Common myeloid progenitor, CD34-positive (primary cell): Measurements from ENCODE around the gene UBE4A.
"Not testable (repeated sequence)": the region's sequence is repeated elsewhere in the genome, so short reads cannot be mapped to it uniquely, and the experiment has no call there.

ENCODE experiments used
- CTCF ChIA-PET: fragments of 350-600 bp; sonication (Branson Sonifier 250); formaldehyde crosslinking; loops from one replicate; lab custom pipeline; 2021; ENCODE audit warnings: antibody characterized with exemption; lab: Charles Lee
- POLR2A ChIA-PET: fragments of 350-600 bp; sonication (Branson Sonifier 250); formaldehyde crosslinking; loops from one replicate; lab custom pipeline; 2021; ENCODE audit warnings: antibody characterized with exemption; lab: Charles Lee
- DNase-seq, 3 donors: peaks; one replicate each; pipeline versions ENCODE4 v3.0.0 to v3.0.0-alpha.2; 2013
- H3K27ac ChIP-seq, 2 experiments: 1 replicate in 1 of 2; 2 replicates in 1 of 2; pipeline ENCODE4 v1.7.0; 2013; ENCODE audit warnings: inconsistent platforms in 2 of 2, low read length in 2 of 2, mild to moderate bottlenecking in 2 of 2, low read depth in 1 of 2, moderate library complexity in 1 of 2; ENCODE audit not compliant: severe bottlenecking in 2 of 2, insufficient read depth in 1 of 2, poor library complexity in 1 of 2
- H3K27me3 ChIP-seq, 5 experiments: replicated peaks in 2 of 5; 1 replicate in 3 of 5; 2 replicates in 2 of 5; pipeline versions ENCODE4 v1.6.1 to v1.7.0; 2013; ENCODE audit warnings: low read length in 4 of 5, mild to moderate bottlenecking in 2 of 5, moderate library complexity in 2 of 5, inconsistent platforms in 1 of 5; ENCODE audit not compliant: insufficient read depth in 5 of 5, control insufficient read depth in 4 of 5
- H3K36me3 ChIP-seq, 4 experiments: 1 replicate in 2 of 4; 2 replicates in 2 of 4; pipeline versions ENCODE4 v1.6.1 to v1.7.0; 2013; ENCODE audit warnings: low read length in 3 of 4, control low read depth in 1 of 4, mild to moderate bottlenecking in 1 of 4; ENCODE audit not compliant: control insufficient read depth in 4 of 4, insufficient read depth in 4 of 4
- H3K4me1 ChIP-seq, 4 experiments: 1 replicate in 3 of 4; 2 replicates in 1 of 4; pipeline versions ENCODE4 v1.6.1 to v1.7.1; 2013; ENCODE audit warnings: low read length in 3 of 4, mild to moderate bottlenecking in 3 of 4, control low read depth in 1 of 4, inconsistent platforms in 1 of 4, moderate library complexity in 1 of 4; ENCODE audit not compliant: control insufficient read depth in 4 of 4, insufficient read depth in 4 of 4; ENCODE audit errors: control extremely low read depth in 1 of 4
- H3K4me3 ChIP-seq, 7 experiments: 1 replicate in 4 of 7; 2 replicates in 3 of 7; pipeline versions ENCODE4 v1.5.1 to v1.7.0; 2013; ENCODE audit warnings: mild to moderate bottlenecking in 7 of 7, low read length in 6 of 7, moderate library complexity in 6 of 7, inconsistent platforms in 2 of 7, low read depth in 2 of 7, control low read depth in 1 of 7; ENCODE audit not compliant: insufficient read depth in 4 of 7, control insufficient read depth in 1 of 7; ENCODE audit errors: extremely low read depth in 1 of 7
- H3K9me3 ChIP-seq, 5 experiments: 1 replicate in 4 of 5; 2 replicates in 1 of 5; pipeline versions ENCODE4 v1.6.1 to v1.7.1; 2013; ENCODE audit warnings: low read length in 4 of 5, mild to moderate bottlenecking in 2 of 5, inconsistent platforms in 1 of 5, low read depth in 1 of 5, moderate library complexity in 1 of 5; ENCODE audit not compliant: control insufficient read depth in 4 of 5, insufficient read depth in 2 of 5; ENCODE audit errors: control extremely low read depth in 1 of 5
- WGBS: methylation state at CpG from one replicate; pipeline ENCODE4 v1.1.5; 2013; ENCODE audit not compliant: insufficient coverage; 5-methylcytosine and 5-hydroxymethylcytosine counted together

The UBE4A gene

DNA sequence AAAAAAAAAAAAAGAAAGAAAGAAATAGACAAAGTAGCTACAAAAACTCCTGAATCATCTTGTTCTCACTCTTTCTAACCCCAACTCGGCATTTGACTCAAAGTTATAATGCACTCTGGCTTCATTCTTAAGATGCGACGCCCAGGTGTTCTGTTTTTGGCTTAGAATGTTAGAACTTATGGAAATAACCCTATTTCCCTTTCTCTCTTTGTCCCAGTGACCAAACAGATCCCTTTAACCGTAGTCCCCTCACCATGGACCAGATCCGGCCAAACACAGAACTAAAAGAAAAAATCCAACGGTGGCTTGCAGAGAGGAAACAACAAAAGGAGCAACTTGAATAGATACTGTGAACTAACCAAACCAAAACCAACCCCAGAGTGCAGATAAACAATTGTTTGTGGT lies 36.7 kb downstream of the UBE4A start:
- POLR2A ChIA-PET = no interaction called here
- Histone ChIP-seq H3K4me3 (no peak overlapping the region), H3K36me3 (peaks cover 26 to 54% (median 33%) of the 10 kb centered on the region in 4 experiments), H3K27ac (no peak overlapping the region), H3K27me3 (no peaks in the 10 kb centered on the region), H3K4me1 (peaks cover 2 to 7% (median 4%) of the 10 kb centered on the region in 4 experiments), H3K9me3 (no peaks in the 10 kb centered on the region)
- peak in 2 of 3 donors; percentile 8 to 27 for DNase-seq
- WGBS = 64% methylated on average over 3 of the region's 6 CpGs
- CTCF ChIA-PET = interaction anchor here (0.6 kb wide), 1 partner anchor 69 kb away, joined by 3 read pairs; no protein-coding TSS in a partner anchor

DNA sequence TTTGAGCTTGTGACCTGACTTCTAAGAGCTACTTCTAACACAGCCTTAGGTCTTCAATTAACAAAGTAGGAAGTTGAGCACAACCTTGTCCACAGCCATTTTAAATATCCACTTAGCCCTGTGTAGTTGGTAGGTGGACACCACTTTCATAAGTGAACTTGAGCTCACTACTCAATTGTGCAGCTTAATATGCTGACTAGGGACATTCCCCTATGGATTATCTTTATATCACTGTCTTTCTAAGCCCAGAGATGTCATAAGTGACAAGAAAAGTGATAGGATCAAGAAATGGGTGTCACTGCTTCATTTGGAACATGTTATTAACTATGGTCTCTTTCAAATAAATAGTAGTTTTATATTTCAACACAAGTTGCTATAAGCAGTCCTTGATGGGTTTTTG lies 38.0 kb downstream of the UBE4A start:
- Histone ChIP-seq H3K9me3 (no peaks in the 10 kb centered on the region), H3K4me1 (peaks cover 3 to 14% (median 8%) of the 10 kb centered on the region in 4 experiments), H3K36me3 (peaks cover 20 to 49% (median 28%) of the 10 kb centered on the region in 4 experiments), H3K27ac (no peak overlapping the region), H3K4me3 (no peak overlapping the region), H3K27me3 (no peaks in the 10 kb centered on the region)
- POLR2A ChIA-PET = no interaction called here
- CTCF ChIA-PET = interaction anchor here (0.9 to 1.7 kb wide), 8 partner anchors 9 to 95 kb away, joined by 3 to 6 read pairs (median 4); no protein-coding TSS in a partner anchor
- DNase-seq = no peak

DNA sequence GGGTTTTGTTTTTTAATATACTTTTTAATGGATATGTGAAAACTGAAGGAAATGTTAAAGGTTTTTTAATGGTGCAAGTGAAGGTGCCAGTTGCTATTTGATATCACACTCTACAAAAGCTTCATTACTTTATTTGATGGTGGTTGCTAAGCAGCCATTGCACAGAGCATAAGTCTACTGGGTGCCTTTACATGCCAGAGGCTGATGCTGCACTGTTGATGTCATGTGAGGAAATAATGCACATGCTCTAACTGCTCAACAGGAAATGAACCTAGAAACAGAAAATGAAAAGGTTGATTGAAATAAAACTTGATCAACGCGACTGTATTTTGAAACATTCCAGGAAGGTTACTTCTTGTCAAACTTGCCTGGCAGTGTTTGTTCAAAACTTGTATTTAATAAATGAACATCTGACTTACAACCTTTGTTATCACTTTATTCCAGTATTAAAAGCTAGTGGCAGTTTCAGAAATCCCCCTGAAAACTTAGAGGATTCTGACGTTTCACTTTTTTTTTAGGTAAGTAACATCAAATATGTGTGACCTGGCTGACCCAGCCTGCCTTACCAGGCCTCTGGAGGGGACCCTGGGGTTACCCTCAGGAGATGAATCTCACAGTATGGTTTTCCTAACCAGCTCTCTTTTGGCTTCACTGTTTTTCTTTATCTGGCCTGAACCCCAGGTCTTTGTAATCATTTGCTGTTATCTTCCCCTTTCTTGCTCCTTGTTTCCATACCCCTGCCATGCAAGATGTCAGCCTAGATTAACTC lies 39.6 kb downstream of the UBE4A start:
- no peaks in the 10 kb centered on the region for H3K27me3 ChIP-seq
- ChIA-PET POLR2A (no interaction called here), CTCF (interaction anchor here (0.6 to 1.7 kb wide), 6 partner anchors 13 to 203 kb away, joined by 3 to 6 read pairs (median 3); no protein-coding TSS in a partner anchor)
- DNase-seq = peak; percentile 6 to 27 (median 9)
- no peaks in the 10 kb centered on the region for H3K9me3 ChIP-seq
- 88% methylated on average over 3 of the region's 3 CpGs for WGBS
- peaks cover 12 to 34% (median 16%) of the 10 kb centered on the region in 4 experiments for H3K36me3 ChIP-seq
- H3K27ac ChIP-seq = peak overlapping the region in 1 of 2 experiments; percentile 38
- H3K4me1 ChIP-seq = peaks cover 8 to 23% (median 13%) of the 10 kb centered on the region in 4 experiments
- no peak overlapping the region for H3K4me3 ChIP-seq

DNA sequence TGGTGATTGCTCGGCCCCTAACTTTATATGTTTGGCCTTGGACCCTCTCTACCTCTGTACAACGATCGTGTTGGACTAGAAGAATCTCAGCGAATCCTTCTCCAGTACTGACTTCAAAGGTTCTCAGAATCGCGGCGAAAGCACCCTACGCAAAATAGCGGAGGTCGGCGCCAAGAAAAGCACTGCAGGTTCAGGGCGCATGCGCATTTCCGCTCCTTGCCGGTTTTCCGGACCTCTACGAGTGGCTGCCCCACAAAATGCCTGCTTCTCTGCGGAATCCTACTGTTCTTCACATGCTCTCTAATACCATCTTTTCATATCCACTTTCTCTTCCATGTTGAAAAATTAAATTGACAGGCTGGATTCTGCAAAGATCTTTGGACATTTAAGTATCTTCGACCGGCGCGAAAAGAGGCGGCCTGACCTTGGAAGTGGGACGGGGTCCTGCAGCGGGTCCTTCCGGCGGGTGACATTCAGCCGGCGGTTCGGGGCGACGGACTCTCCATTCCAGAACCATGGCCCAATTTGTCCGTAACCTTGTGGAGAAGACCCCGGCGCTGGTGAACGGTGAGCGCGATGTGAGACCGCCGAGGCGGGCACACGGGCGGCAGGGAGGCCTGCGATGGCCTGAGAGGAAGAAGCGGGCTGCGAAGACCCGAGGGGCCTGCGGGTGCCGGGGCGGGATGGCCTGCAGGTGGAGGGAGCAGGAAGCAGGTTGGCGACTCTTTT lies 41.9 kb downstream of the UBE4A start, which contains the start of gene ATP5MG:
ATP5MG (plus strand) TSS at position 456 of the 729 bp plus-strand sequence; CDS start at position 516, 60 bp downstream.
- H3K4me3 ChIP-seq = peak within 1 kb of the TSS; percentile 63 to 100 (median 95)
- H3K27me3 ChIP-seq = no peaks in the 10 kb centered on the region
- peak within 1 kb of the TSS; percentile 87 to 95 for H3K27ac ChIP-seq
- H3K36me3 ChIP-seq = peaks cover 8 to 23% (median 20%) of the 10 kb centered on the region in 4 experiments
- WGBS = 0% methylated on average over 46 of the region's 51 CpGs
- POLR2A ChIA-PET = interaction anchor here (0.5 to 1.0 kb wide), 2 partner anchors 15 to 16 kb away, joined by 3 to 4 read pairs; no protein-coding TSS in a partner anchor
- H3K4me1 ChIP-seq = peaks cover 8 to 23% (median 13%) of the 10 kb centered on the region in 4 experiments
- no peaks in the 10 kb centered on the region for H3K9me3 ChIP-seq
- CTCF ChIA-PET = interaction anchor here (0.9 to 2.1 kb wide), 8 partner anchors 11 to 89 kb away, joined by 3 to 9 read pairs (median 4); no protein-coding TSS in a partner anchor
- peak; percentile 90 to 94 (median 93) for DNase-seq

GRCh38 chr11:118401880-118402590 lies 42.6 kb downstream of the UBE4A start:
- peak; percentile 1 to 43 (median 32) for DNase-seq
- peaks cover 8 to 25% (median 23%) of the 10 kb centered on the region in 4 experiments for H3K36me3 ChIP-seq
- H3K27ac ChIP-seq = peak overlapping the region; percentile 87 to 95
- H3K4me1 ChIP-seq = peaks cover 8 to 23% (median 13%) of the 10 kb centered on the region in 4 experiments
- CTCF ChIA-PET = interaction anchor here (0.6 to 2.1 kb wide), 10 partner anchors 10 to 160 kb away, joined by 3 to 9 read pairs (median 4); no protein-coding TSS in a partner anchor
- POLR2A ChIA-PET = interaction anchor here (1.0 kb wide), 1 partner anchor 14 kb away, joined by 3 read pairs; no protein-coding TSS in a partner anchor
- H3K27me3 ChIP-seq = no peaks in the 10 kb centered on the region
- 3% methylated on average over 10 of the region's 22 CpGs for WGBS
- peak overlapping the region; percentile 63 to 100 (median 95) for H3K4me3 ChIP-seq
- H3K9me3 ChIP-seq = no peaks in the 10 kb centered on the region

GRCh38 chr11:118402594-118402993 lies 43.2 kb downstream of the UBE4A start:
- DNase-seq, POLR2A ChIA-PET, H3K9me3 ChIP-seq, H3K27me3 ChIP-seq: not testable (repeated sequence)
- peaks cover 8 to 23% (median 13%) of the 10 kb centered on the region in 4 experiments for H3K4me1 ChIP-seq
- WGBS = 95% methylated on average over 6 of the region's 7 CpGs
- H3K27ac ChIP-seq = peak overlapping the region in 1 of 2 experiments; percentile 95
- peak overlapping the region in 6 of 7 experiments; percentile 89 to 100 (median 96) for H3K4me3 ChIP-seq
- H3K36me3 ChIP-seq = peaks cover 5 to 28% (median 22%) of the 10 kb centered on the region in 4 experiments
- CTCF ChIA-PET = interaction anchor here (0.6 to 2.1 kb wide), 10 partner anchors 9 to 161 kb away, joined by 3 to 9 read pairs (median 4); no protein-coding TSS in a partner anchor
